GM12892 (cell line): Measurements from ENCODE around the gene PADI3.

ENCODE experiments used
- POLR2A ChIP-seq: IDR thresholded peaks from 2 replicates; pipeline ENCODE4 v1.6.1; 2011; ENCODE audit warnings: low read depth, low read length, control low read depth
- POLR2AphosphoS5 ChIP-seq: IDR thresholded peaks from 2 replicates; pipeline ENCODE4 v1.6.1; 2011; ENCODE audit warnings: low read depth, low read length, control low read depth
- TAF1 ChIP-seq: IDR thresholded peaks from 2 replicates; pipeline ENCODE4 v1.6.1; 2011; ENCODE audit warnings: low read depth, mild to moderate bottlenecking, control low read depth, low read length, borderline replicate concordance

DNA sequence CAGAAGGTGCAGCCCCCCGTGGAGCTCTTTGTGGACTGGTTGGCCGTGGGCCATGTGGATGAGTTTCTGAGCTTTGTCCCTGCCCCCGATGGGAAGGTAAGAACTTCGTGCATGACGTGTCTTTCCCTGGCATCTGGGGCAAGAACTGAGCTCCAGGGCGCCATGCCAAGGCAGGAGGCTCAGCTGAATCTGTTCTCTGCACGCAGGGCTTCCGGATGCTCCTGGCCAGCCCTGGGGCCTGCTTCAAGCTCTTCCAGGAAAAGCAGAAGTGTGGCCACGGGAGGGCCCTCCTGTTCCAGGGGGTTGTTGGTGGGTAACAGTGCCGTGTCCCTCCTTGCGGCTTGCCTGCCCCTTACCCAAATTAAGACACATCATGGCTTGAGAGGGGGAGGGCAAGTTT lies 27.7 kb downstream of the PADI3 start:
- TF ChIP-seq POLR2A (no peak), POLR2AphosphoS5 (no peak), TAF1 (no peak)
